Femur (tissue), 1 donor: ENCODE data around the gene UHMK1.
"Not testable (repeated sequence)": the region's sequence is repeated elsewhere in the genome, so short reads cannot be mapped to it uniquely, and the experiment has no call there.

Experiments used
- DNase-seq: peaks from one replicate; pipeline ENCODE4 v3.0.0-alpha.2; 2017

UHMK1 gene, protein sequence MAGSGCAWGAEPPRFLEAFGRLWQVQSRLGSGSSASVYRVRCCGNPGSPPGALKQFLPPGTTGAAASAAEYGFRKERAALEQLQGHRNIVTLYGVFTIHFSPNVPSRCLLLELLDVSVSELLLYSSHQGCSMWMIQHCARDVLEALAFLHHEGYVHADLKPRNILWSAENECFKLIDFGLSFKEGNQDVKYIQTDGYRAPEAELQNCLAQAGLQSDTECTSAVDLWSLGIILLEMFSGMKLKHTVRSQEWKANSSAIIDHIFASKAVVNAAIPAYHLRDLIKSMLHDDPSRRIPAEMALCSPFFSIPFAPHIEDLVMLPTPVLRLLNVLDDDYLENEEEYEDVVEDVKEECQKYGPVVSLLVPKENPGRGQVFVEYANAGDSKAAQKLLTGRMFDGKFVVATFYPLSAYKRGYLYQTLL

GRCh38 chr1:162497723-162498495 lies at the start of gene UHMK1:
UHMK1 (plus strand) TSS chr1:162497818; CDS start chr1:162498001, 183 bp downstream.
- DNase-seq, result peak; percentile 95

GRCh38 chr1:162454361-162454760 lies 43.3 kb upstream of the UHMK1 start:
- not testable (repeated sequence) for DNase-seq

GRCh38 chr1:162456323-162456722 lies 41.3 kb upstream of the UHMK1 start:
- DNase-seq, result no peak

DNA sequence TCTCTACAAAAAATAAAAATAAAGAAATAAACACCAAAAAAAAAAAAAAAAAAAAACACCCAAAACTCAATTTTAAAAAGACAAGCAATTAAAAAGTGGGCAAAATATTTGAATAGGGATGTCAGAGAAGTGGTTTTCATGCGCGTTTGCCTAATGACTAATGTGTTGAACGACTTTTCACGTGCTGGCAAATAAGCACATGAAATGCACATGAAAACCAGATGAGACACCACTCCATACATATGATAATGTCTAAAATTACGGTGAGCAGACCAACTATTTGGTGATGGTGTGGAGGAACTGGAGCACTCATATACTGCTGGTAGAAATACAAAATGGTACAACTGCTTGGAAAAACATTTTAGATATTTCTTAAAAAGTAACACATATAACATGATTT lies 39.4 kb upstream of the UHMK1 start:
- DNase-seq, result no peak

DNA sequence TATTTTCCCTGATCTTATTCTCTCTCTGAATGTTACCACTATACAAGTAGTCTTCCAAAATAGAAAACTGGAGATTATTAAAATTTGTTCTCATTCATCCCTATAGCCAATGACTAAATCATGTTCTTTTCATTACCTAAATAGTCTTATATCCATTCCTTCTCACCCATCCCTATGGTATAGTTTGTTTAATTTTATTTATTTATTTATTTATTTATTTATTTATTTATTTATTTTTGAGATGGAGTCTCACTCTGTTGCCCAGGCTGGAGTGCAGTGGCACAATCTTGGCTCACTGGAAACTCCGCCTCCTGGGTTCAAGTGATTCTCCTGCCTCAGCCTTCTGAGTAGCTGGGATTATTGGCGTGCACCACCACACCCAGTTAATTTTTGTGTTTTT lies 35.2 kb upstream of the UHMK1 start:
- not testable (repeated sequence) for DNase-seq

DNA sequence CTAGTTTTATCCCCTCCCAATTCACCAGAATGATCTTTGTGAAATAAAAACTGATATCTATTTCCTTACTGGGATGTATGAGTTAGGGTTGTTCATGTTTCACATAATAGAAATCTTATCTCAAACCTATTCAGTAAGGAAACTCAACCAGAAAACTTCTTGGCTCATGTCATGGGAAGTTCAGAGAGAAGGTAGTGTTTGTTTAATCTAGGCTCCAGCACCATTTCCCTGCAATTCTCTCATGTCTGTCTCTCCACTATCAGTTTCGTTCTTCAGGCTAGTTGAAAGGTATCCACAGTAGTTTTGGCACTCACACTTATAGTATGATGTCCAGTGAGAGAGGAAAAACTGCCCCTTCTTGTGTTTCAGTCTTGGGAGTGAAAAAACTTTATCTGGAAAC lies 34.6 kb upstream of the UHMK1 start:
- DNase-seq, result no peak

GRCh38 chr1:162466797-162467196 lies 30.8 kb upstream of the UHMK1 start:
- no peak for DNase-seq

GRCh38 chr1:162470216-162470615 lies 27.4 kb upstream of the UHMK1 start:
- DNase-seq, result no peak

GRCh38 chr1:162471290-162471853 lies 26.2 kb upstream of the UHMK1 start:
- no peak for DNase-seq

GRCh38 chr1:162475089-162475488 lies 22.5 kb upstream of the UHMK1 start:
- DNase-seq, result no peak

DNA sequence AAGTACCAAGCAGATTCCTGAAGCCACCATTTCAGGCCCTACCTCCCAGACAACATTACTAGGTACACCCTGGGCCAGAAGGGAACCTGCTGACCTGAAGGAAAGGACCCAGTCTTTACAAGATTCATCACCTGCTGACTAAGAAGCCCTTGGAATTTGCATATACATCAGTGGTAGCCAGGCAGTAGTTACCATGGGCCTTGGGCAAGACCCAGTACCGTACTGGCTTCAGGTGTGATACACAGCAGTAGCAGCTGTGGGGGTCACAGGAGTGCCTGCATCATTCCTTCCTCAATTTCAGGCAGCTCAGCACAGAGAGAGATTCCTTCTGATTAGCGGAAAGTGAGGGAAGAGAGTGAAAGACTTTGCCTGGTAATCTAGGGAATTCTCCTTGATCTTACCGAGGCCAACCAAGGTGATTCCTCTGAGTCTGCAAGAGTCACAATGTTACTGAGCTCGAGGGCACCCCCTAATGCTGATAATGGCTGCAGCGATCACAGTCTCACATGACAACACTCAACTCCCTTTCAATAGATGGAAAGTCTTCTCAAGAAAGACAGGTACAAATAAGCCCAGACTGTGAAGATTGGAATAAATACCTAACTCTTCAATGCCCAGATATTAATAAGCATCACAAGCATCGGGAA lies 22.0 kb upstream of the UHMK1 start:
- no peak for DNase-seq

- DNase-seq, result no peak
These were observed 21.0 kb upstream of the UHMK1 start for GRCh38 chr1:162476620-162477019.

GRCh38 chr1:162485236-162485635 lies 12.4 kb upstream of the UHMK1 start:
- DNase-seq, result no peak

DNA sequence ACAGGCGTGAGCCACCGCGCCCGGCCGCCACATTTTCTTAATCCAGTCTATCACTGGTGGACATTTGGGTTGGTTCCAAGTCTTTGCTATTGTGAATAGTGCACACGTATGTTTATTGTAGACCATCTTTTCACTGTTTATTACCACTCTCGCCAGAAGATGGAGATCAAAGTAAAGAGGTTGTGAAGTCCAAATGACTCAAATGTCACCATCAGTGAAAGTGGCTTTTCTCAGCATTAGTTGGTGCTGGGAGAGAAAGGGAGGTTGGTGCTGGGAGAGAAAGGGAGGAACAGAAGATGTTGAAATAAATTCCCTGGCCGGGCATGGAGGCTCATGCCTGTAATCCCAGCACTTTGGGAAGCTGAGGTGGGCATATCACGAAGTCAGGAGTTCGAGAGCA lies 10.4 kb upstream of the UHMK1 start:
- DNase-seq, result no peak

DNA sequence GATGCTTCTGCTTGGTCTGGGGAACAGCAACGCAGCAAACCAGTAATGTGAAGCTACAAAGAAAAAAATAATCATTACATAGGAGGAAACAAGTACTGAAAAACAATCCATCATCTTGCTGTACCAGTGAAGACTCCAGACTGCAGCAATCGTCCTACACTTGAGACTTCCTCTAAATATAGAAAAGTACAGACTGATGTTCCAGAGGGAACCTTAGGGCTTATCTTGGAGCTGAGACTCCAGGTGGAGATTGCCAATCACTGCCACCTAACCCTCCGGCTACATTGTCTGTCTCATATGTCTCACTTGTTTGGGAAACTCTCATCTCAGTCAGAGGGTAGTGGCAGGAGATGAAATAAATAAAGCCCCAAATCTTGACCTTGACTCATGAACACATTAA lies 9.4 kb upstream of the UHMK1 start:
- DNase-seq, result no peak

GRCh38 chr1:162495531-162496233 lies 1.9 kb upstream of the UHMK1 start:
- DNase-seq, result not testable (repeated sequence)

DNA sequence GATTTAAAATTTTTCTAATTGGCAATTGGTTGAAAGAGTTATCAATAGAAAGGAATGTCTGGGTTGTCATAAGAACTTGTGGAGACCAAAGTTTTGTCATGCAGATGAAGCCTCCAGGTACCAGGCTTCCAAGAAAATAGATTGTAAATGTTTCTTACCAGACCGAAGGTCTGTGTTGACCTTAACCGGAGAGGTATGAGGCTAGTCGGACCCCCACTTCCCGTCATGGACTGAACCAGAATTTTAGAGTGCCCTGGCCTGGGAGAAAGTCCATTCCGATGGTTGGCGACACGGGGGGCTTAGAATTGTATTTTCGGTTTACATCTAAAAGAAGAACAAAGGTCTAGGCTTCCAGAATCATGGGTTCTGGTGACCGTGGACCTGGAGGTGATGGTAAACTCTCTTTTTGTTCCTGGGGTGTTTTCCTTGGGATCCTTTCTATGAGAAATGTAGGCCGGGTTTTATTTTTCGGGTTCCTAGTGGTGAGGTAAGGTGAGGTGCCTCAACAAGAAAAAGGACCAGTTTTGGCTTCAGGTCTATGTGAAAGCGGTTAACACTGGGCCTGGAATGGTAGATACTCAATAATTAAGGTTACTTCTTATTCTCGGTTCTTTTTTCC lies 405 bp upstream of the UHMK1 start:
- no peak for DNase-seq

DNA sequence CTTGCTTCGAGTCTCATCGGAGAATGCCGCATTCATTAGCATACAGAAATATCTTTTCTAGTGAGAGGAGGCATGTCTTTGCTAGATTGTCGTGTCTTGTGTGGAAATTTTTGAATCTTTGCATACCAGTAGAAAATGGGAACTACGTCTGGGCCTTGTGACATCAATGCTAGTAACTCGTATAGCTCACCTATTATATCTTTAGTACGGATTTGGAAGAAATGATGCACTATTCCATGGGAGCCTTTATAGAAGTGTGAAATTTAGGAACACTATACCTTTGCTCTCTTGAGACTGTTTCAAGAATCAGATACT lies 835 bp downstream of the UHMK1 start:
- no peak for DNase-seq

GRCh38 chr1:162500805-162501204 lies 3.2 kb downstream of the UHMK1 start:
- DNase-seq, result no peak

- DNase-seq, result no peak
These were observed 4.5 kb downstream of the UHMK1 start for GRCh38 chr1:162502077-162502476.

GRCh38 chr1:162502928-162503327 lies 5.3 kb downstream of the UHMK1 start:
- no peak for DNase-seq

DNA sequence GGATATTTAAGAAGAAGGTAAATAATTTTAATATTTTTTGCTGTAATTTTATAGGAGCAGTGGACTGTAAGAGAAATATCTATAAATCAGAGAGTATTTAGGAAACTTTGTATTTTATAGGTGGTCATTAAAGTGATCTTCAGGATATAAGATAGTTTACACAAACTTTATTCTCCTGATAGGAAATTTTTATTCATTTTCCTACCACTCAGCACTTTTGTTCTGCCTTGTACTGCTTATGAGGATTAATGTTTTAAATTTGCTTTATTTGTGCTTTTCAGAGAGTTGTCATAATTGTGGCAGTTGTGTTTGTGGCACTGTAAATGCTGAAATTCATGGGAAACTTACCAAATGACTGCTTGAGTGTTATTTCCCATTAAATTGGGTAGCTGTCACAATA lies 29.7 kb downstream of the UHMK1 start:
- DNase-seq, result no peak
